ENCODE measurements around the gene URB2.
"Not testable (repeated sequence)": the region's sequence is repeated elsewhere in the genome, so short reads cannot be mapped to it uniquely, and the experiment has no call there.

The URB2 gene

DNA sequence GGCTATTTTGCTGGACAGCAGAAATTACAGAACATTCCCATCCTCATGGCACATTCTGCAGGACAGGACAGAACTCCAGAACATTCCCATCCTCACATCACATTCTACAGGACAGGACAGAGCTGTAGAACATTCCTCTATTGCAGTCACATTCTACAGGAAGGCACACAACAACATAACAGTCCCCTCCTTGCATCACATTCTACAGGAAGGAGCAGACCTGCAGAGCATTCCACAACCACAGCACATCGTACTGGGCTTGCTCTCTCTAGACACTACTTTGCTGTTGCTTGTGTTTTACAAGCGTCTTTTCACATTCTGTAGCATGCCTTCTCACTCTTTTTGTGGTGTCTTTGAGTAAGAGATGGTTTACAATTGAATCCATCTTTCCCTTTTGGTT is 40.7 kb upstream of the URB2 start:
- DNase-seq (ENCODE audit: low read depth), result no peak
- H3K4me3 ChIP-seq (ENCODE audit: low read length), result no peak overlapping the region
- TF ChIP-seq, protein P1, sequence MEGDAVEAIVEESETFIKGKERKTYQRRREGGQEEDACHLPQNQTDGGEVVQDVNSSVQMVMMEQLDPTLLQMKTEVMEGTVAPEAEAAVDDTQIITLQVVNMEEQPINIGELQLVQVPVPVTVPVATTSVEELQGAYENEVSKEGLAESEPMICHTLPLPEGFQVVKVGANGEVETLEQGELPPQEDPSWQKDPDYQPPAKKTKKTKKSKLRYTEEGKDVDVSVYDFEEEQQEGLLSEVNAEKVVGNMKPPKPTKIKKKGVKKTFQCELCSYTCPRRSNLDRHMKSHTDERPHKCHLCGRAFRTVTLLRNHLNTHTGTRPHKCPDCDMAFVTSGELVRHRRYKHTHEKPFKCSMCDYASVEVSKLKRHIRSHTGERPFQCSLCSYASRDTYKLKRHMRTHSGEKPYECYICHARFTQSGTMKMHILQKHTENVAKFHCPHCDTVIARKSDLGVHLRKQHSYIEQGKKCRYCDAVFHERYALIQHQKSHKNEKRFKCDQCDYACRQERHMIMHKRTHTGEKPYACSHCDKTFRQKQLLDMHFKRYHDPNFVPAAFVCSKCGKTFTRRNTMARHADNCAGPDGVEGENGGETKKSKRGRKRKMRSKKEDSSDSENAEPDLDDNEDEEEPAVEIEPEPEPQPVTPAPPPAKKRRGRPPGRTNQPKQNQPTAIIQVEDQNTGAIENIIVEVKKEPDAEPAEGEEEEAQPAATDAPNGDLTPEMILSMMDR (IDR thresholded peaks at IDR 0.05; ENCODE audit: insufficient read depth, low read depth, low read length, missing control alignments), result no peak

DNA sequence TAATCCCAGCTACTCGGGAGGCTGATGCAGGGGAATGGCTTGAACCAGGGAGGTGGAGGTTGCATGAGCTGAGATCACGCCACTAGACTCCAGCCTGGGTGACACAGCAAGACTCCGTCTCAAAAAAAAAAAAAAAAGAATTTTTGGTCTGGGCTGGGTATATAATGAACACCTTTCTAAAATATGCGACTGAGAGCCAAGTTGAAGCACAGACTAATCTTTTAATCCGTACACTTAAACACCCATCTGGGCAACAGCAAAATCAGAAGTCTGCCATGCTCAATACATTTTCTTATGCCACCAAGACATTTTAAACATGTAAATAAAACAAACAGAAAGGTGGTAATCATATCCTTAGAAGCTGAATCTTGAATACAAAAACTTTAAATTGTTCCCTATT is 35.9 kb upstream of the URB2 start:
- no peak for DNase-seq (ENCODE audit: low read depth)
- H3K4me3 ChIP-seq (ENCODE audit: low read length), result no peak overlapping the region
- TF ChIP-seq, protein P1 (IDR thresholded peaks at IDR 0.05; ENCODE audit: insufficient read depth, low read depth, low read length, missing control alignments), result no peak

DNA sequence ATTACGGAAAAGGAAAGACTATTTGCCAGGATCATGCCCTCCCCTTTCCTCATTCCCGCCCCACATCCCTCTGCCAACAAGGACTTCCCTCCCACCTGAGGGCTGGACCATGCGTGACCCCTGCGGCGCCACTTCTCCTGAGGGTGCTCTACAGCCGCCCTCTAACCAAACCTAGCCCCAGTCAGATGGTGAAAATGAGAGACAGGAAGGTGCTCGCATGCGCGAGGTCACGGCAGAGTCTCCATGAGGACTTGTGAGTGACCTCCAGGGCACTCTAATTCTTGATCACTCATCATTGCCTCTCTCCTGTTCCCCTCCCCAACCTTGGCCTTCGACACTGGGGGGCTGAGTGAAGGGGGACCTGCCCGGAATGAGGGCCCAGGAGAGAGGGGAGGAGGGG is 32.2 kb upstream of the URB2 start:
- no peak overlapping the region for H3K4me3 ChIP-seq (ENCODE audit: low read length)
- TF ChIP-seq, protein P1 (IDR thresholded peaks at IDR 0.05; ENCODE audit: insufficient read depth, low read depth, low read length, missing control alignments), result no peak
- DNase-seq (ENCODE audit: low read depth), result no peak

DNA sequence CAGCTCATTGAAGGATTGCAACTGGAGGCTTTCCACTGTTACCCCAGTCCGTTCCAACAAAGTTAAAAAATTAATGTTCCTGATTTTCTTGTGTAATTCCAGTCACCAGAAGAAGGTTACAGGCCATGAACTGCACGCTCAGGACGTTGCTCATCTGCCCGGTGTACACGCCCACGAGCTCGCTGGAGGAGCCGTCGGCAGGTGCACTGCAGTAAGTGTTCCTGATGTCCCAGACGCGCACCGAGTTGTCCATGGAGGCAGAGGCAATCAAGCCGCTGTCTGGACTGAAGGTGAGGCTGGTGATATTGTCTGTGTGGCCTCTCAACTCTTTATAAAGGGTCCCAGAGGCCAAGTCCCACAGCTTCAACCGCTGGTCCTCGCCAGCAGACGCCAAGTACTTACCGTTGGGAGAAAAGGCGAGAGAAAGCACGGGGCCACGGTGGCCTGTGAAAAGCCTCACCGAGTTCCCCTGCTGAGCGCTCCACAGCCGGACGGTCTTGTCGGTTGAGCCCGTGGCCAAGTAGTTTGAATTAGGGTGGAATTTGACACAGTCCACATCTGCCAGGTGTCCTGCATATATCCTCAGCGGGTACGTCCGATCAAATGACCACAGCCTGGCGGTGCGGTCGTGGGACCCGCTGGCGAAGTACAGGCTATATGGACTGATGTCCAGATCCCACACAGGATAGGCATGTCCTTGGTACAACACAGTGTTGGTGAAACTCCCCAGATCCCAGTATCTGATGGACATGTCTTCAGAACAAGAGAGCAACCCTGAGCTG is 31.6 kb upstream of the URB2 start:
- H3K4me3 ChIP-seq (ENCODE audit: low read length), result no peak overlapping the region
- TF ChIP-seq, protein P1 (IDR thresholded peaks at IDR 0.05; ENCODE audit: insufficient read depth, low read depth, low read length, missing control alignments), result no peak
- DNase-seq (ENCODE audit: low read depth), result no peak

DNA sequence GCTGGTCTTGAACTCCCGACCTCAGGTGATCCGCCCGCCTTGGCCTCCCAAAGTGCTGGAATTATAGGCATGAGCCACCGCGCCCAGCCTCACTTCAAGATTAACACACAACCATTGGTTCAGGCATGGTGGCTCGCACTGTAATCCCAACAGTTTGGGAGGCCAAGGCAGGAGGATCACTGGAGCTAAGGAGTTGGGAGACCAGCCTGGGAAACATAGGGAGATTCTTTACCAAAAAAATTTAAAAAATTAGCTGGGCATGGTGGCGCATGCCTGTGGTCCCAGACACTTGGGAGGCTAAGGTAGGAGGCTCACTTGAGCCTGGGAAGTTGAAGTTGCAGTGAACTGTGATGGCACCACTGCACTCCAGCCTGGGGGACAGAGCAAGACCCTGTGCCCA is 30.2 kb upstream of the URB2 start:
- H3K4me3 ChIP-seq (ENCODE audit: low read length); DNase-seq (ENCODE audit: low read depth): not testable (repeated sequence)

DNA sequence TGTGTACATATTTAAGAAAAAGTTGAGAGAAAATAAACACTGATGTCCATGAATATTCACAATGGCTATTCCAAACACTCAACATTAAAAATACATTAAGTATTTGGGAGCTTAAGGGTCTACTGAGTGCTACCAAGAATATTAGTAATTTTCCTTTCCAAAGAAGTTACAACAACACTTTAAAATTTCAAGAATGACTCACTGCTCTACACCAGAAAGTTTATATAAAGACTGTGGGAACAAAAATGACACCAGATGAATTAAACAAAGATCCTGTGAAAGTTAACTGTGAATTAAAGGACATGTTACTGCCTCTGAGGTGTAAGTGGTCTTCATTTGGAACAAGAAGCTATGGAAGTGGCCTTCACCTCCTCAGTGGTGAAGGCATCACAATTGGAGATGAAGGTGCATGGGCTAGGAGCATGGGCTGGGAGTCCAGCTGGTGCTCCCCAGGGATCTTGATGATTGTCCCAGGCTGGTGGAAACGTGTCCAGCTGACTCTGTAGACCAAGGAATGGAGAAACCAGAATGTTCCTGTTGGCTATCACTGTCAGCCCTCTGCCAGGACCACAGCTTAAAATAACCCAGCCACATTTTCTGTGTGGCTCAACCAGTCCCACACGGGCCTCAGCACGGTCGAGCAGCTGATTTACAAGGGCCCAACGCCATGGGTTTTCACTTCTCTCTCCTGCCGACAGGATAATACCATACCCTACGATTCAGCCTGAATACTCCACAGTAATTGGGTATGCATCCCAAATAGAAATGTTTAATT is 28.9 kb upstream of the URB2 start:
- H3K4me3 ChIP-seq (ENCODE audit: low read length), result no peak overlapping the region
- DNase-seq (ENCODE audit: low read depth), result no peak
- TF ChIP-seq, protein P1 (IDR thresholded peaks at IDR 0.05; ENCODE audit: insufficient read depth, low read depth, low read length, missing control alignments), result no peak

DNA sequence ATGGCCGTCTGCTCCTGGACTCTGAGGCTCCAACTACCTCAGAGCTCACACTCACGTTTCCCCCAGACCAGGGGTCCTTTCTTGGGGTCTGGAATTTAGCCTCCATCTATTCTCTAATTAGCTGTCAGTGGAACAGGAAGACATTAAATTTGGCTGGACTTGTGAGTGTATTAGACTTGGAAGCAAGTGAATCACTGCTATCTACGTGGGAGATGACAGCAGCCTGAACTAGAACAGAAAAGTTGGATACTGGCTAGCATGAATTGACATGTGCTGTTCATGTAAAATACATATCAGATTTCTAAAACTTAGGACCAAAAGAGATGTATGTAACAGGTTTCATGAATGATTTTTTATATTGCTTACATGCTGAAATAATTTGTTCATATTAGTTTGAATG is 28.2 kb upstream of the URB2 start:
- no peak for DNase-seq (ENCODE audit: low read depth)
- no peak overlapping the region for H3K4me3 ChIP-seq (ENCODE audit: low read length)
- TF ChIP-seq, protein P1 (IDR thresholded peaks at IDR 0.05; ENCODE audit: insufficient read depth, low read depth, low read length, missing control alignments), result no peak

Measured in epithelial cell of esophagus (primary cell).